Measurements from ENCODE around the gene HYOU1.

Gene HYOU1

DNA sequence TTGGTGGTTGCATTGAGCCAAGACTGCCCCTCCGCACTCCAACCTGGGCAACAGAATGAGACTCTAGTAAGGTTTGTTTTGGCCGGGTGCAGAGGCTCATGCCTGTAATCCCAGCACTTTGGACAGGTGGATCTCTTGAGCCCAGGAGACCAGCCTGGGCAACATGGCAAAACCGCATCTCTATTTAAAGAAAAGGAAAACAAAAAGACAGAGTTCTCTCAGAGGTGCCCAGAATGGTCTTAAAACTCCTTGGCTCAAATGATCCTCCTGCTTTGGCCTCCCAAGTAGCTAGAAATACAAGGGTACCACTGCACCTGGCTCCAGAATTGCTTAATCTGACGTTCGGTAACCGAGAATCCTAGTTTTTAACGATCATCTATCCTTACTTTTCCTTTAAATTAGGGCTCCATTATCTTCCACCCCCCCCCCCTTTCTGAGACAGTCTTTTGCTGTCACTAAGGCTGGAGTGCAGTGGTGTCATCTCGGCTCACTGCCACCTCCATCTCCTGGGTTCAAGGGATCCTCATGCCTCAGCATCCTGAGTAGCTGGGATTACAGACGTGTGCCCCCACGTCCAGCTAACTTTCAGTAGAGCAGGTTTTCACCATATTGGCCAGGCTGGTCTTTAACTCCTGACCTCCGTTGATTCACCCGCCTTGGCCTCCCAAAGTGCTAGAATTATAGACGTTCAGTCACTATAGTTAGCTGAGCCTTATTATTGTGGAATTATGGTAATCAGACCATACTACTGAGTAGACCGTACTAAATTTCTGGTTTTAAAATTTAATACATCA lies 40.6 kb downstream of the HYOU1 start:
- no peak for DNase-seq

GRCh38 chr11:119015054-119015611 lies 41.9 kb downstream of the HYOU1 start:
- DNase-seq, result peak; percentile 27

DNA sequence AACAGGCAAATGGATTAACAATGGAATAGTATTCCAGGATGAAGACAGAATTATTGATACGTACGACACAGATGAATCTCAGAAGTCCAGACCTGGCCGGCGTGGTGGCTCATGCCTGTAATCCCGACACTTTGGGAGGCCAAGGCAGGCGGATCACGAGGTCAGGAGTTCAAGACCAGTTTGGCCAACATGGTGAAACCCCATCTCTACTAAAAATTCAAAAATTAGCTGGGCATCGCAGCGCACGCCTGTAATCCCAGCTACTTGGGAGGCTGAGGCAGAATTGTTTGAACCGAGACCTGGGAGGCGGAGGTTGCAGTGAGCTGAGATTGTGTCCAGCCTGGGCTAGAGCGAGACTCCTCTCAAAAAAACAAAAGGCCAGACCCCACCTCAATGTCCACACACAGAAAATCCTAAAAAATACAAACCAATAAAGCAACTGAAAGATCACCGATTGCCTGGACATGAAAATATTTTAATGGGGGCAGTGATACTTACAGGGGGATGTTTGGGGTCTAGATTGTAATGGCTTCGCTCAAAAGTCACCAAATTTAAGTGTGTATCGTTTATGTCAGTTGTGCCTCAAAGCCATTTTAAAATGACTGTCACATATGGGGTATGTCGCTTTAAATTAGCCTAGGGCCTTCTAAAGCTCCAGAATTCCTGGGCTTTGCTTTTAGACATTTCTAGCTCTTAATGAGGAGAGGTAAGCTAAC lies 42.6 kb downstream of the HYOU1 start:
- DNase-seq, result no peak

DNA sequence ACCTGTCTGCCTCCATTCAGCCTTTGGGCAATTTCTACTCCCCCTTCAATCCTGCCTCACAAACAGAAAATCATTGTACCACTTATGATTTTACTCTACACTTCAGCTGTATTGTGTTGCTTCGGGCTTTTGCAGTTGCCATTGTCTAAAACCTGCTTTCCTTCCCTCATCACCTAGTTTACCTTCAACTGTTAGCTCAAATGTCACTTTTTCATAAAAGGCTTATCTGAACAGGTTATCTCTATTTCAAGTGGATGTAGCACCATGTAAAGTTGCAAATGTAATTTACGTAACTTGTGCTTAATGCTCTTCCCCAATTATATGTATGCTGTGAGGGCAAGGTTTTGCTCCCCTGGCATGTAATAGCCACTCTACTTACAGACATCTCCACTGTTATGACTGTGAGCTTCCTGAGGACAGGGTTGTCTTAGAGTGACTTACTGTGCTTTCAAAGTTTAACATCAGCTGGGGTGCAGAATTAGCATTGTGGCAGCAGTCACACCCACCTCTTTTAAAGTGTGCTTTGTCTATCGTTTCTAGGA lies 44.3 kb downstream of the HYOU1 start:
- DNase-seq, result no peak

GRCh38 chr11:119011476-119012053 lies 45.4 kb downstream of the HYOU1 start:
- DNase-seq, result no peak

GRCh38 chr11:119006656-119007055 lies 50.3 kb downstream of the HYOU1 start:
- DNase-seq, result no peak

GRCh38 chr11:119000906-119001305 lies 56.1 kb downstream of the HYOU1 start:
- no peak for DNase-seq

DNA sequence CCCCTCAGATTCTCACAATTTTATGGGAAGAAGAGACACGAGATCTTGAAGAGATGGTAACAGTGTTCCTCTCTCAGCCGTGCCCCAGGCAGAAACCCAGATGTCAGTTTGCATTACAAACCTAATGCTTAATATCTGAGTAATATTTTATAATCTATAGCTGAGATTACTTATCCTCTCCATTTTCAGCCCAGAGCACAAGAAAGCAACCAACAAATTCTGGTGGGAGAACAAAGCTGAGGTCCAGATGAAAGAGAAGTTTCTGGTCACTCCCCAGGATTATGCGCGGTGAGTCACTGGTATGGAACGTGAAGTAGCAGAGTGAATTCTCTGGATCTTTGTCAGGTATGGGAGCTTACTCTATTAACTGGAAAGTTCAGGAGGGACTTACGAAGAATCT lies 58.2 kb downstream of the HYOU1 start:
- no peak for DNase-seq

GRCh38 chr11:118998388-118998717 lies 58.7 kb downstream of the HYOU1 start:
- no peak for DNase-seq

DNA sequence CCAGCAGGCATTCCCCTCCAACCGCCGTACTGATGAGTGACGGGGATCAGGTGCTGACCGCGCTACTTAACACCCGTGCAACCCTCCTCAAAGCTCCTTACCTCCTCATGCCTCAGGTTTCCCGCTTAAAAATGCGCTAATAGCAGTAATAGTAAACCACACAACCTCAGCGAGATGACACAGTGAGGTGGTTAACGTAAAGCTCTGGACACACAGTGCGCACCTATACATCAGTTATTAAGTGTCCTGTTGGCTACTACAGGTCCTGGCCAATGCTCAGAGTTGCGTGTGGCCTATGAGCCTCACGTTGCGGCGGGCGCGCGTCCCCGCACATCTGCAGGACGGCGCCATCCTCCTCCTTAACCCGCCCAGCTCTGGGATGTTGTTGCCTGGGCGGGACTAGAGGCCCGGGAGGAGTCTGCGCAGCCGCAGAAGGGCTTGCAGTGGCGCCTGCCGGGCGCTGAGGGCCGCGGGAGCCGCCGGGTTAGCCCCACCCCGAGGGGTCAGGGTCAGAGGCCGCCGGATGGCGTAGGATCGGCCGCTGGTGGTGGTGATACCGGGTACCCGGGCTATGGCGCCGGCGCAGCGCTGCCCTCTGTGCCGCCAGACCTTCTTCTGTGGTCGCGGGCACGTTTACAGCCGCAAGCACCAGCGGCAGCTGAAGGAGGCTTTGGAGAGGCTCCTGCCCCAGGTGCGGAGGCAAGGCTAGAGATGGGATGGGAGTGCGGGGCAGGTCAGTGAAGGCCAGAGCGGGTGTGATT lies 59.2 kb downstream of the HYOU1 start, which contains the start of gene CENATAC:
CENATAC (plus strand) TSS at position 512 of the 761 bp plus-strand sequence; CDS start at position 572, 60 bp downstream.
- peak; percentile 98 for DNase-seq

DNA sequence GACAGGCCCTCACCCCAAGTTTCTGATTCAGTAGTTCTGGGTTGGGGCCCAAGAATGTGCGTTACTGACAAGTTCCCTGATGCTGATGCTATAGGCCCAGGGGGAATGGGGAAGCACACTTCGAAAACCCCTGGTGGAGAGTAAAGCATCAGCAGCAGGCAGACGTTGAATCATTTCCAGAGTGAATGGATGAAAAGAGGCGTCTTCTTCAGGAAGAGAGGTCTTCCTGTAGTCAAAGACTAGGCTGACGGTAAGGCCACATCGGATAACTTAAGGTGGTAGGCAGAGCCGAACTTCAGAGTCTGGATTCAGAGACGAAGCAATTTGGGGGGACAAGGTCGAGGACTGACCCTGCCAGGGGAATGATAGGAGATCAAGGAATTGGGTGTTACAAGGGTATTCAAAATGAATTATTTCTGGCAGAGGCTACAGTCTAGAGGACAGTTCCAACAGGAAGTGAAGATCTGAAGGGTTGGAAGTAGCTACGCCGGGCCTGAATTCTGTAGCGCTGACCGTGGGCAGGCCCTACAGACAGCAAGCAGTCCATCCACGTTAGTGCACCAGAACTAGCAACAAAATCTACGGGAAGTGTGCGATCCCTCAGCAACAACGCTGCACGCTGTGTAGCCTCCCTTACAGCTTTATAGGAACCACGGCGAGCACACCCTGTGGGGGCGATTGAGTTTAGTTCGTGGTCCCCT lies 59.9 kb downstream of the HYOU1 start:
- peak; percentile 66 for DNase-seq
